Osteoblast (primary cell): ENCODE data around the gene OSBPL9. TPM values are rescaled to one million over a fixed set of nuclear protein-coding genes. Genes with fewer than 3 reads are reported as not detected.

Experiments used
- DNase-seq: peaks from one replicate; pipeline ENCODE4 v3.0.0; 2011; ENCODE audit warnings: low spot score, mixed read lengths; ENCODE audit not compliant: insufficient read length; ENCODE audit errors: missing footprints
- H2AFZ ChIP-seq: 2 replicates; pipeline ENCODE4 v1.6.0; 2011; ENCODE audit warnings: mild to moderate bottlenecking, low read length
- H3K27ac ChIP-seq: 2 replicates; pipeline ENCODE4 v1.5.1; 2011; ENCODE audit warnings: mild to moderate bottlenecking, low read depth, low read length, moderate library complexity
- H3K27me3 ChIP-seq: 2 replicates; pipeline ENCODE4 v1.6.0; 2012; ENCODE audit warnings: mild to moderate bottlenecking, control low read depth, inconsistent platforms, low read length, moderate library complexity; ENCODE audit not compliant: insufficient read depth
- H3K36me3 ChIP-seq: 2 replicates; pipeline ENCODE4 v1.5.1; 2011; ENCODE audit warnings: mild to moderate bottlenecking, low read length, control low read depth, moderate library complexity; ENCODE audit not compliant: insufficient read depth
- H3K4me1 ChIP-seq: 2 replicates; pipeline ENCODE4 v1.5.1; 2011; ENCODE audit warnings: mild to moderate bottlenecking, low read length, control low read depth, moderate library complexity; ENCODE audit not compliant: insufficient read depth
- H3K4me2 ChIP-seq: 2 replicates; pipeline ENCODE4 v1.6.0; 2011; ENCODE audit warnings: mild to moderate bottlenecking, low read length; ENCODE audit not compliant: insufficient read depth
- H3K4me3 ChIP-seq: fragments of 200-600 bp; sonication (generic); 3 replicates; pipeline ENCODE4 v1.5.1; 2012; ENCODE audit warnings: mild to moderate bottlenecking, low read length, inconsistent platforms; ENCODE audit not compliant: insufficient read depth
- H3K79me2 ChIP-seq: 2 replicates; pipeline ENCODE4 v1.6.0; 2012; ENCODE audit warnings: mild to moderate bottlenecking, low read length, control low read depth, inconsistent platforms; ENCODE audit not compliant: insufficient read depth
- H3K9me3 ChIP-seq: 2 replicates; pipeline ENCODE4 v1.5.1; 2011; ENCODE audit warnings: low read depth, low read length, control low read depth
- H4K20me1 ChIP-seq: 2 replicates; pipeline ENCODE4 v1.6.0; 2012; ENCODE audit warnings: mild to moderate bottlenecking, low read length, control low read depth; ENCODE audit not compliant: insufficient read depth
- CTCF ChIP-seq: IDR thresholded peaks from 2 replicates; pipeline ENCODE4 v1.5.1; 2011; ENCODE audit warnings: mild to moderate bottlenecking, low read depth, low read length, moderate library complexity; ENCODE audit errors: extremely low read depth
- total RNA-seq: library from RNA; depleted of rRNA; stranded (reverse); fragments of >200 nt; gene quantifications from 2 replicates; pipeline ENCODE4 v1.2.3, GENCODE V29; 2012

The OSBPL9 gene
- total RNA-seq, 1 donor, result 87.9 TPM

DNA sequence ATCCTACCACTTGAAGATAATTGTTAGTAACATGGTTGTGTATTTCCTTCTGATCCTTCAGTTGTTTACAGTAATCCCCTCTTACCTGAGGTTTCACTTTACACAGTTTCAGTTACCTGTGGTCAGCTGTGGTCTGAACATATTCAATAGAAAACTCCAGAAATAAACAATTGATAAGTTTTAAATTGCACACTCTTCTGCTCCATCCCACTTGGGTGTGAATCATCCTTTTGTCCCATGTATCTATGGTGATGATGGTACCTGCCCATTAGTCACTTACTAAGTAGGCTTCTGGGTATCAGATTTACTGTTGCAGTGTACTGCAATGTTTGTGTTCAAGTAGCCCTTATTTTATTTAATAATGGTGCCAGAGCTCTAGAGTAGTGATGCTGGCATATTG is 62.5 kb downstream of the OSBPL9 start:
- H3K79me2 ChIP-seq, result peaks cover 30% of the 10 kb centered on the region

DNA sequence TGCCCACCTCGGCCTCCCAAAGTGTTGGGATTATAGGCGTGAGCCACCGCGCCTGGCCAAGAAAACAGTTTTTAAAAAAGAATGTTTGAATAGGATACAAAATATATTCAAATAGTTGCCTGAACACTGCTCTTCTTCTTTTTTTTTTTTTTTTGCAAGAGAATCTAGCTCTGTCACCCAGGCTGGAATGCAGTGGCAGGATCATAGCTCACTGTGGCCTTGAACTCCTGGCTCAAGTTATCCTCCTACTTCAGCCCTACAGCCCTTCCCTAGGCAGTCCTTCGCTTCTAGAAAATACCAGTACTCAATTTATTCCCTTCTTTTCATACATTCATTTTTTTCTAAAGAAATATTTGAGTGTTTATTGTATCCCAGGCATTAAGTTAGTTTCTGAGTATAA is 67.9 kb downstream of the OSBPL9 start:
- H3K36me3 ChIP-seq, result no peaks in the 10 kb centered on the region
- no peaks in the 10 kb centered on the region for H3K27me3 ChIP-seq
- H3K4me3 ChIP-seq, result no peak overlapping the region
- no peak overlapping the region for H3K27ac ChIP-seq
- H3K4me1 ChIP-seq, result peaks cover 8% of the 10 kb centered on the region
- no peak overlapping the region for H3K4me2 ChIP-seq
- no peaks in the 10 kb centered on the region for H3K9me3 ChIP-seq
- H4K20me1 ChIP-seq, result peaks cover 3% of the 10 kb centered on the region
- no peak for DNase-seq
- TF ChIP-seq CTCF, result no peak
- H2AFZ ChIP-seq, result no peak overlapping the region
- peaks cover 27% of the 10 kb centered on the region for H3K79me2 ChIP-seq

More for the DNA sequence above, 62.5 kb downstream of the OSBPL9 start:
- Histone ChIP-seq H3K27ac (no peak overlapping the region), H3K4me3 (no peak overlapping the region), H3K27me3 (no peaks in the 10 kb centered on the region), H3K4me1 (no peaks in the 10 kb centered on the region), H3K36me3 (no peaks in the 10 kb centered on the region), H3K9me3 (no peaks in the 10 kb centered on the region), H2AFZ (no peak overlapping the region), H3K4me2 (no peak overlapping the region), H4K20me1 (no peaks in the 10 kb centered on the region)
- TF ChIP-seq CTCF, result no peak
- DNase-seq, result no peak

DNA sequence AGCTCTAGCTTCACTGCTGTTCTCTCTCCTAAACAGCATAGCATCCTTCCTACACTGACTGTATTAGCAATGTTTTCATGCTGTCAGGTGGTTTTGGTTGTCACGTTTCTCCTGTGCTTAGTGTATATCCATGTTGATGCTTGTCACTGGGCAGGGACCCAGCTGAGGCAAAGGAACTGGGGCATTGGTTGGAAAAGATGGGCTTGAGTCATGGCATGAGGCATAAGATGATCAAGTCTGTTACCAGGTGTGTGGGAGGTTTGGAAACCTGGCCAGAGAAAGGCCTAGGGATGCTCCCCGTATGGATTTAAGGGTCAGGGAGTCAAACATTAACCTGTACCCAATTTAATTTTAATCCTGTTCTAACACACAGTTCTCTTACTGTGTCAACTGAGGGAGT is 69.6 kb downstream of the OSBPL9 start:
- Histone ChIP-seq H3K9me3 (no peaks in the 10 kb centered on the region), H3K4me2 (no peak overlapping the region), H3K4me3 (no peak overlapping the region), H2AFZ (no peak overlapping the region), H3K36me3 (no peaks in the 10 kb centered on the region), H4K20me1 (peaks cover 3% of the 10 kb centered on the region), H3K27me3 (no peaks in the 10 kb centered on the region), H3K4me1 (peaks cover 20% of the 10 kb centered on the region), H3K27ac (no peak overlapping the region), H3K79me2 (peaks cover 21% of the 10 kb centered on the region)
- no peak for TF ChIP-seq CTCF
- DNase-seq, result no peak

GRCh38 chr1:51689075-51689440 is 72.2 kb downstream of the OSBPL9 start:
- no peak overlapping the region for H3K4me3 ChIP-seq
- no peak overlapping the region for H3K27ac ChIP-seq
- no peaks in the 10 kb centered on the region for H3K27me3 ChIP-seq
- H3K79me2 ChIP-seq, result peaks cover 27% of the 10 kb centered on the region
- peaks cover 30% of the 10 kb centered on the region for H3K4me1 ChIP-seq
- H3K36me3 ChIP-seq, result no peaks in the 10 kb centered on the region
- no peak overlapping the region for H3K4me2 ChIP-seq
- H3K9me3 ChIP-seq, result no peaks in the 10 kb centered on the region
- H2AFZ ChIP-seq, result no peak overlapping the region
- no peak for TF ChIP-seq CTCF
- peaks cover 3% of the 10 kb centered on the region for H4K20me1 ChIP-seq
- DNase-seq, result no peak
